ENCODE measurements around the gene MS4A18. TPM values are rescaled to one million over a fixed set of nuclear protein-coding genes. Genes with fewer than 3 reads are reported as not detected.

The MS4A18 gene
- total and polyA plus RNA-seq, 4 donors, result not detected

GRCh38 chr11:60764879-60765278 lies 40.4 kb downstream of the MS4A18 start:
- Histone ChIP-seq H3K27me3 (ENCODE audit: control insufficient read depth in 4 of 4, insufficient read depth in 4 of 4, low read length in 3 of 4) (peaks cover 0 to 5% (median 0%) of the 10 kb centered on the region in 4 donors), H3K9me3 (ENCODE audit: control insufficient read depth in 4 of 4, low read length in 3 of 4) (no peaks in the 10 kb centered on the region), H3K27ac (ENCODE audit: low read depth in 1 of 2, low read length in 2 of 2) (no peak overlapping the region), H3K4me1 (ENCODE audit: control insufficient read depth in 4 of 4, insufficient read depth in 4 of 4, low read length in 3 of 4) (no peaks in the 10 kb centered on the region), H3K36me3 (ENCODE audit: control insufficient read depth in 4 of 4, insufficient read depth in 3 of 4, low read depth in 1 of 4, low read length in 3 of 4) (no peaks in the 10 kb centered on the region), H3K9ac (ENCODE audit: low read depth in 1 of 2, low read length in 2 of 2) (no peak overlapping the region), H3K4me3 (ENCODE audit: low read depth in 1 of 3, low read length in 3 of 3) (no peak overlapping the region)
- no peak for DNase-seq (ENCODE audit: low spot score)
- 42% methylated on average over 1 of the region's 1 CpG for WGBS
- no peak for TF ChIP-seq ATF3 (IDR thresholded peaks at IDR 0.05)
- TF ChIP-seq TAF1 (conservative IDR thresholded peaks at IDR 0.05), result no peak
- no peak for TF ChIP-seq NR2F2 (IDR thresholded peaks at IDR 0.05)

GRCh38 chr11:60765355-60765754 lies 40.8 kb downstream of the MS4A18 start:
- no peak for TF ChIP-seq ZBTB33 (IDR thresholded peaks at IDR 0.05)
- TF ChIP-seq REST (IDR thresholded peaks at IDR 0.05), result no peak
- TF ChIP-seq, protein P1, sequence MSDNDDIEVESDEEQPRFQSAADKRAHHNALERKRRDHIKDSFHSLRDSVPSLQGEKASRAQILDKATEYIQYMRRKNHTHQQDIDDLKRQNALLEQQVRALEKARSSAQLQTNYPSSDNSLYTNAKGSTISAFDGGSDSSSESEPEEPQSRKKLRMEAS (IDR thresholded peaks at IDR 0.05), result no peak
- TF ChIP-seq TAF1 (conservative IDR thresholded peaks at IDR 0.05), result no peak
- TF ChIP-seq RAD21 (IDR thresholded peaks at IDR 0.05), result no peak
- no peak for TF ChIP-seq GABPA (IDR thresholded peaks at IDR 0.05 in 1 of 2, conservative IDR thresholded peaks at IDR 0.05 in 1 of 2)
- no peak for TF ChIP-seq FOXA2 (IDR thresholded peaks at IDR 0.05)
- TF ChIP-seq ATF3 (IDR thresholded peaks at IDR 0.05), result no peak
- no peak for TF ChIP-seq NR2F2 (IDR thresholded peaks at IDR 0.05)
- TF ChIP-seq, protein P2, sequence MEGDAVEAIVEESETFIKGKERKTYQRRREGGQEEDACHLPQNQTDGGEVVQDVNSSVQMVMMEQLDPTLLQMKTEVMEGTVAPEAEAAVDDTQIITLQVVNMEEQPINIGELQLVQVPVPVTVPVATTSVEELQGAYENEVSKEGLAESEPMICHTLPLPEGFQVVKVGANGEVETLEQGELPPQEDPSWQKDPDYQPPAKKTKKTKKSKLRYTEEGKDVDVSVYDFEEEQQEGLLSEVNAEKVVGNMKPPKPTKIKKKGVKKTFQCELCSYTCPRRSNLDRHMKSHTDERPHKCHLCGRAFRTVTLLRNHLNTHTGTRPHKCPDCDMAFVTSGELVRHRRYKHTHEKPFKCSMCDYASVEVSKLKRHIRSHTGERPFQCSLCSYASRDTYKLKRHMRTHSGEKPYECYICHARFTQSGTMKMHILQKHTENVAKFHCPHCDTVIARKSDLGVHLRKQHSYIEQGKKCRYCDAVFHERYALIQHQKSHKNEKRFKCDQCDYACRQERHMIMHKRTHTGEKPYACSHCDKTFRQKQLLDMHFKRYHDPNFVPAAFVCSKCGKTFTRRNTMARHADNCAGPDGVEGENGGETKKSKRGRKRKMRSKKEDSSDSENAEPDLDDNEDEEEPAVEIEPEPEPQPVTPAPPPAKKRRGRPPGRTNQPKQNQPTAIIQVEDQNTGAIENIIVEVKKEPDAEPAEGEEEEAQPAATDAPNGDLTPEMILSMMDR (IDR thresholded peaks at IDR 0.05; ENCODE audit: low read depth, low read length, missing input control), result no peak
- no peak for TF ChIP-seq RXRA (IDR thresholded peaks at IDR 0.05)
- no peak for TF ChIP-seq HNF4A (conservative IDR thresholded peaks at IDR 0.05)

More at GRCh38 chr11:60765355-60765754, 40.8 kb downstream of the MS4A18 start:
- Histone ChIP-seq H3K27ac (ENCODE audit: low read depth in 1 of 2, low read length in 2 of 2) (no peak overlapping the region), H3K36me3 (ENCODE audit: control insufficient read depth in 4 of 4, insufficient read depth in 3 of 4, low read depth in 1 of 4, low read length in 3 of 4) (no peaks in the 10 kb centered on the region), H3K4me1 (ENCODE audit: control insufficient read depth in 4 of 4, insufficient read depth in 4 of 4, low read length in 3 of 4) (no peaks in the 10 kb centered on the region), H3K9ac (ENCODE audit: low read depth in 1 of 2, low read length in 2 of 2) (no peak overlapping the region), H3K4me3 (ENCODE audit: low read depth in 1 of 3, low read length in 3 of 3) (no peak overlapping the region), H3K9me3 (ENCODE audit: control insufficient read depth in 4 of 4, low read length in 3 of 4) (no peaks in the 10 kb centered on the region), H3K27me3 (ENCODE audit: control insufficient read depth in 4 of 4, insufficient read depth in 4 of 4, low read length in 3 of 4) (peaks cover 0 to 5% (median 0%) of the 10 kb centered on the region in 4 donors)
- WGBS, result 88% methylated on average over 5 of the region's 5 CpGs
- DNase-seq (ENCODE audit: low spot score), result no peak
